Liver (tissue), 9 donors: ENCODE results near the gene DMXL2. TPM values are rescaled to one million over a fixed set of nuclear protein-coding genes. Genes with fewer than 3 reads are reported as not detected.

ENCODE experiments used
- DNase-seq: peaks from one replicate; pipeline ENCODE4 v3.0.0-alpha.2; 2017; ENCODE audit warnings: low spot score
- H3K27ac ChIP-seq, 2 donors: one replicate each; pipeline ENCODE4 v1.7.0; 2013; ENCODE audit warnings: inconsistent platforms in 2 of 2, low read length in 2 of 2, control low read depth in 1 of 2, low read depth in 1 of 2, mild to moderate bottlenecking in 1 of 2
- H3K27me3 ChIP-seq, 4 donors: one replicate each; pipeline versions ENCODE4 v1.6.1 to v1.7.0; 2013; ENCODE audit warnings: low read length in 3 of 4, inconsistent platforms in 1 of 4, mild to moderate bottlenecking in 1 of 4, moderate library complexity in 1 of 4; ENCODE audit not compliant: control insufficient read depth in 4 of 4, insufficient read depth in 4 of 4
- H3K36me3 ChIP-seq, 4 donors: one replicate each; pipeline versions ENCODE4 v1.6.1 to v1.7.0; 2013; ENCODE audit warnings: low read length in 3 of 4, mild to moderate bottlenecking in 3 of 4, low read depth in 1 of 4, moderate library complexity in 1 of 4; ENCODE audit not compliant: control insufficient read depth in 4 of 4, insufficient read depth in 3 of 4
- H3K4me1 ChIP-seq, 4 donors: one replicate each; pipeline versions ENCODE4 v1.6.1 to v1.7.0; 2013; ENCODE audit warnings: low read length in 3 of 4, mild to moderate bottlenecking in 3 of 4, moderate library complexity in 1 of 4; ENCODE audit not compliant: control insufficient read depth in 4 of 4, insufficient read depth in 4 of 4
- H3K4me3 ChIP-seq, 3 donors: one replicate each; pipeline versions ENCODE4 v1.6.1 to v1.7.0; 2013; ENCODE audit warnings: low read length in 3 of 3, control low read depth in 1 of 3, low read depth in 1 of 3, mild to moderate bottlenecking in 1 of 3
- H3K9ac ChIP-seq, 2 donors: one replicate each; pipeline ENCODE4 v1.7.0; 2013; ENCODE audit warnings: low read length in 2 of 2, mild to moderate bottlenecking in 2 of 2, moderate library complexity in 2 of 2, control low read depth in 1 of 2, low read depth in 1 of 2
- H3K9me3 ChIP-seq, 4 donors: one replicate each; pipeline versions ENCODE4 v1.6.1 to v1.7.0; 2013; ENCODE audit warnings: low read length in 3 of 4; ENCODE audit not compliant: control insufficient read depth in 4 of 4
- ATF3 ChIP-seq: IDR thresholded peaks from 2 replicates; pipeline ENCODE4 v1.6.1; 2016; ENCODE audit warnings: antibody characterized with exemption
- CTCF ChIP-seq: fragments of 150-350 bp; IDR thresholded peaks from 2 replicates; pipeline ENCODE4 v1.5.1; 2017; ENCODE audit warnings: improper control_type of control experiment, low read depth, low read length; ENCODE audit not compliant: missing input control
- EGR1 ChIP-seq, 2 donors: IDR thresholded peaks; 2 replicates each; pipeline ENCODE4 v1.6.1; 2016 to 2018; ENCODE audit warnings: antibody characterized with exemption in 2 of 2, low read depth in 2 of 2
- FOXA1 ChIP-seq: IDR thresholded peaks from 2 replicates; pipeline ENCODE4 v1.6.1; 2016; ENCODE audit warnings: antibody characterized with exemption
- FOXA2 ChIP-seq: IDR thresholded peaks from 2 replicates; pipeline ENCODE4 v1.6.1; 2016; ENCODE audit warnings: antibody characterized with exemption
- GABPA ChIP-seq, 2 donors: IDR thresholded peaks in 1 of 2; conservative IDR thresholded peaks in 1 of 2; 2 replicates each; pipeline ENCODE4 v1.6.1; 2016; ENCODE audit warnings: antibody characterized with exemption in 2 of 2, mild to moderate bottlenecking in 1 of 2, moderate library complexity in 1 of 2
- HNF4A ChIP-seq, 2 donors: conservative IDR thresholded peaks; 2 replicates each; pipeline ENCODE4 v1.6.1; 2016; ENCODE audit warnings: antibody characterized with exemption in 2 of 2, mild to moderate bottlenecking in 2 of 2
- HNF4G ChIP-seq: IDR thresholded peaks from 2 replicates; pipeline ENCODE4 v1.6.1; 2016; ENCODE audit warnings: antibody characterized with exemption
- JUND ChIP-seq, 2 donors: IDR thresholded peaks; 2 replicates each; pipeline ENCODE4 v1.6.1; 2016; ENCODE audit warnings: antibody characterized with exemption in 2 of 2
- MAX ChIP-seq: IDR thresholded peaks from 2 replicates; pipeline ENCODE4 v1.6.1; 2016; ENCODE audit warnings: antibody characterized with exemption
- NR2F2 ChIP-seq: IDR thresholded peaks from 2 replicates; pipeline ENCODE4 v1.6.1; 2016; ENCODE audit warnings: antibody characterized with exemption
- RAD21 ChIP-seq, 2 donors: IDR thresholded peaks; 2 replicates each; pipeline ENCODE4 v1.6.1; 2016; ENCODE audit warnings: antibody characterized with exemption in 2 of 2, mild to moderate bottlenecking in 2 of 2
- REST ChIP-seq: IDR thresholded peaks from 2 replicates; pipeline ENCODE4 v1.6.1; 2016; ENCODE audit warnings: antibody characterized with exemption, mild to moderate bottlenecking
- RXRA ChIP-seq, 2 donors: IDR thresholded peaks; 2 replicates each; pipeline ENCODE4 v1.6.1; 2017 to 2018; ENCODE audit warnings: antibody characterized with exemption in 2 of 2, mild to moderate bottlenecking in 1 of 2
- SP1 ChIP-seq: IDR thresholded peaks from 2 replicates; pipeline ENCODE4 v1.6.1; 2018; ENCODE audit warnings: antibody characterized with exemption, mild to moderate bottlenecking
- YY1 ChIP-seq: IDR thresholded peaks from 2 replicates; pipeline ENCODE4 v1.6.1; 2016; ENCODE audit warnings: antibody characterized with exemption, mild to moderate bottlenecking
- ZBTB33 ChIP-seq: IDR thresholded peaks from 2 replicates; pipeline ENCODE4 v1.6.1; 2016; ENCODE audit warnings: antibody characterized with exemption
- WGBS: extraction: QIAGEN DNeasy Blood & Tissue Kit; methylation state at CpG from one replicate; pipeline ENCODE4 v1.1.7; 2013; 5-methylcytosine and 5-hydroxymethylcytosine counted together
- polyA plus RNA-seq, 2 donors: library from polyadenylated mRNA; stranded (reverse) in 1 of 2; unstranded in 1 of 2; fragments of 200-250 nt in 1 of 2; fragments of >200 nt in 1 of 2; fragmentation: Nextera tagmentation in 1 of 2; extraction: Ambion mirVana in 1 of 2; gene quantifications; one replicate each; pipeline versions ENCODE4 v1.2.1 to v1.2.3, GENCODE V29; 2013 to 2015
- total RNA-seq, 2 donors: library from RNA; depleted of rRNA; stranded (reverse); fragments of >200 nt; gene quantifications; one replicate each; pipeline ENCODE4 v1.2.3, GENCODE V29; 2014
- donor health status: healthy.
- donor health status: healthy.
- donor health status: healthy.
- donor health status: healthy.
- donor health status: healthy.

DMXL2 gene
- total and polyA plus RNA-seq, 4 donors, result 3.4 to 58.5 (median 17.6) TPM

- H3K9ac ChIP-seq, result no peak overlapping the region
- no peaks in the 10 kb centered on the region for H3K9me3 ChIP-seq
- 94% methylated on average over 4 of the region's 4 CpGs for WGBS
- no peak overlapping the region for H3K4me3 ChIP-seq
- no peaks in the 10 kb centered on the region for H3K27me3 ChIP-seq
- peaks cover 0 to 4% (median under 1%) of the 10 kb centered on the region in 4 donors for H3K4me1 ChIP-seq
- TF ChIP-seq RXRA (IDR thresholded peaks at IDR 0.05) (no peak), FOXA2 (no peak), CTCF (no peak), FOXA1 (no peak), GABPA (IDR thresholded peaks at IDR 0.05 in 1 of 2, conservative IDR thresholded peaks at IDR 0.05 in 1 of 2) (no peak), RAD21 (IDR thresholded peaks at IDR 0.05) (no peak), ATF3 (no peak), REST (no peak), HNF4A (conservative IDR thresholded peaks at IDR 0.05) (no peak), HNF4G (no peak)
- no peak for DNase-seq
- no peak overlapping the region for H3K27ac ChIP-seq
- H3K36me3 ChIP-seq, result no peaks in the 10 kb centered on the region
These were observed 41.6 kb downstream of the DMXL2 start for GRCh38 chr15:51580982-51581381.

- peaks cover 0 to 4% (median 0%) of the 10 kb centered on the region in 4 donors for H3K4me1 ChIP-seq
- H3K27ac ChIP-seq, result no peak overlapping the region
- no peak for DNase-seq
- WGBS, result 85% methylated on average over 2 of the region's 2 CpGs
- H3K4me3 ChIP-seq, result no peak overlapping the region
- H3K9me3 ChIP-seq, result no peaks in the 10 kb centered on the region
- H3K9ac ChIP-seq, result no peak overlapping the region
- H3K27me3 ChIP-seq, result no peaks in the 10 kb centered on the region
- no peaks in the 10 kb centered on the region for H3K36me3 ChIP-seq
- TF ChIP-seq YY1 (no peak), ATF3 (no peak), HNF4G (no peak), CTCF (no peak), FOXA1 (no peak), MAX (no peak), JUND (IDR thresholded peaks at IDR 0.05) (no peak), ZBTB33 (no peak), FOXA2 (no peak), HNF4A (conservative IDR thresholded peaks at IDR 0.05) (no peak), SP1 (no peak), REST (no peak), NR2F2 (no peak), GABPA (IDR thresholded peaks at IDR 0.05 in 1 of 2, conservative IDR thresholded peaks at IDR 0.05 in 1 of 2) (no peak), RAD21 (IDR thresholded peaks at IDR 0.05) (no peak), EGR1 (IDR thresholded peaks at IDR 0.05; ENCODE audit: low read depth in 2 of 2) (no peak), RXRA (IDR thresholded peaks at IDR 0.05) (no peak)
These were observed 42.2 kb downstream of the DMXL2 start for GRCh38 chr15:51580385-51580784.
